Astrocyte of the spinal cord (primary cell): ENCODE data around the gene FDXR.

Experiments
- DNase-seq: peaks from one replicate; pipeline ENCODE4 v3.0.0; 2011; ENCODE audit warnings: low read depth, low spot score
- H3K4me3 ChIP-seq: 2 replicates; pipeline ENCODE4 v1.5.1; 2011; ENCODE audit warnings: low read depth, mild to moderate bottlenecking, low read length, moderate library complexity
- in situ Hi-C: cut with HindIII; loops from 2 replicates; pipeline ENCODE4 v1.10.0; 2017; ENCODE audit warnings: low sequenced_read_pairs
- TF ChIP-seq, protein P1 (sequence below): IDR thresholded peaks from 2 replicates; pipeline ENCODE4 v1.5.1; 2012; ENCODE audit warnings: low read depth, mild to moderate bottlenecking, low read length, inconsistent platforms

Gene FDXR

DNA sequence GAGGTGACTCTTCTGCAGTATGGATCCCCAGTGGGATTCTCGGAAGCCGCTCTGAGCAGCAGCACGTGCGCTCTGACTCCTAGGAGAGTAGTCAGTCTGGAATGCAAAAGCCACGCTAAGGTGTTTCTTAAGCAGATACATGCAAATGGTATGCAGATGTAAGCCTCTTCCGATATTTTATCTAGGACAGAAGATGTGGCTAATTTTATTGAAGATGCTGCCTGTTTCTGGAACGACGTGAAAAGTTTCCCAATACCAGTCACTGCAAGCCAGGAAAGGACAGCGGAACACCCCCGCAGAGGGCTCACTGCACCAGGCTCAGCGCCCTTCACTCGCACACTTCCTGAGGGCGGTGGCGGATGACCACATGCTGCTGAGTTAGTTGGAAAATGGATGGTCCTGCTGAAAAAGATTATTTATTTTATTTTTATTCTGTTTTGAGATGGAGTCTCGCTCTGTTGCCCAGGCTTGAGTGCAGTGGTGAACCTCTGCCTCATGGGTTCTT, 10.5 kb upstream of the FDXR start:
- TF ChIP-seq, protein P1, sequence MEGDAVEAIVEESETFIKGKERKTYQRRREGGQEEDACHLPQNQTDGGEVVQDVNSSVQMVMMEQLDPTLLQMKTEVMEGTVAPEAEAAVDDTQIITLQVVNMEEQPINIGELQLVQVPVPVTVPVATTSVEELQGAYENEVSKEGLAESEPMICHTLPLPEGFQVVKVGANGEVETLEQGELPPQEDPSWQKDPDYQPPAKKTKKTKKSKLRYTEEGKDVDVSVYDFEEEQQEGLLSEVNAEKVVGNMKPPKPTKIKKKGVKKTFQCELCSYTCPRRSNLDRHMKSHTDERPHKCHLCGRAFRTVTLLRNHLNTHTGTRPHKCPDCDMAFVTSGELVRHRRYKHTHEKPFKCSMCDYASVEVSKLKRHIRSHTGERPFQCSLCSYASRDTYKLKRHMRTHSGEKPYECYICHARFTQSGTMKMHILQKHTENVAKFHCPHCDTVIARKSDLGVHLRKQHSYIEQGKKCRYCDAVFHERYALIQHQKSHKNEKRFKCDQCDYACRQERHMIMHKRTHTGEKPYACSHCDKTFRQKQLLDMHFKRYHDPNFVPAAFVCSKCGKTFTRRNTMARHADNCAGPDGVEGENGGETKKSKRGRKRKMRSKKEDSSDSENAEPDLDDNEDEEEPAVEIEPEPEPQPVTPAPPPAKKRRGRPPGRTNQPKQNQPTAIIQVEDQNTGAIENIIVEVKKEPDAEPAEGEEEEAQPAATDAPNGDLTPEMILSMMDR, result no peak
- in situ Hi-C loops, result no loop called here
- DNase-seq, result no peak

DNA sequence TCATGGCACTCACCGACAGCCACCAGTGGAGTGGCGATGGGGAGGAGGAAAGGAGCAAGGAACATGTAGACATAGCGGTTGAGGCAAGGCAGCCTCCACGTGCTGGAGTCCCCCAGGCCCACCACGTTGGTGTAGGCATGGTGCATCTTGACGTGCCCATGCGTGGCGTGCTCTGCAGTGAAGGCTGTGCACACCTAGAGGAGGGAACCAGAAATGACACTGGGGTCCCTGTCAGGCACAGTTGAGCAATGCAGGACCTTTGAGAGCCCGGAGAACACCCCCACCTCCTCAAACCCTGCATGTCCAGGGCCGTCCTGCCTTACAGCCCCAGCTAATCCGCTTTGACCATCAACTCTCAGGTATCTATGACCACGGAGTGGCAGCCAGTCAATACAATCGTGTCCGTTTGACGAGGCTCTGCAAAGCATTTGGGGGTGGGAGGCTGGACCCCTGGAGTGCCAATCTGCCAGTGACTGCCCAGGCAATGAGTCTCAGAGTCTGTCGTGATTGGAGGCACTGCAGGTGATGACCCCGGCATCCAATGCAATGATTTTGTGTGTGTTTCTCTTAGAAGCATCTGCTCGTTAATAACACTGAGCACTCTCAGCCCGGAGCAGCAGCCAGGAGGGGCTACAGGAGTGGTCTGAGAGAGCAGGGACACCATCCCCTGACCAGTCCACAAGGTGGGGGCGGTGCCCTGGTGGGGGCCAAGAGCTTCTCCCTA, 9.9 kb upstream of the FDXR start:
- no peak for DNase-seq
- no peak overlapping the region for H3K4me3 ChIP-seq
- in situ Hi-C loops, result no loop called here
- TF ChIP-seq, protein P1, result no peak

More for the DNA sequence above, 10.5 kb upstream of the FDXR start:
- H3K4me3 ChIP-seq, result no peak overlapping the region

DNA sequence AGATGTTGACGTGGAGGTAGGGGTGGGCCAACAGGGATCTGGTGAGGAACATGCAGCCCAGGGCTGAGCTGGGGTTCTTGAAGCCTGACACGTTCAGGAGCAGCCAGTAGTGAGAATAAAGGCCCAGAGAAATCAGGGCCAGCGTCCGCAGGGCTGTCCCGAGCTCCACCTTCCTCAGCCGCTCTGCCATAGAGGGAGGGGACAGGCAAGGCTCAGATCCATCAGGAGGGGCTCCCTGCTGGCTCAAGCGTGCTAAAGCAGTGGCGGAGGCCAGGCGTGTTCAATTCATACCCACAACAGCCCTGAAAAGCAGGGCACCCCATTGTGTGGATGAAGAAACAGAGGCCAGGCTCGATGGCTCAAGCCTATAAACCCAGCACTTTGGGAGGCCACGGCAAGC, 8.3 kb upstream of the FDXR start:
- in situ Hi-C loops, result no loop called here
- TF ChIP-seq, protein P1, result no peak

DNA sequence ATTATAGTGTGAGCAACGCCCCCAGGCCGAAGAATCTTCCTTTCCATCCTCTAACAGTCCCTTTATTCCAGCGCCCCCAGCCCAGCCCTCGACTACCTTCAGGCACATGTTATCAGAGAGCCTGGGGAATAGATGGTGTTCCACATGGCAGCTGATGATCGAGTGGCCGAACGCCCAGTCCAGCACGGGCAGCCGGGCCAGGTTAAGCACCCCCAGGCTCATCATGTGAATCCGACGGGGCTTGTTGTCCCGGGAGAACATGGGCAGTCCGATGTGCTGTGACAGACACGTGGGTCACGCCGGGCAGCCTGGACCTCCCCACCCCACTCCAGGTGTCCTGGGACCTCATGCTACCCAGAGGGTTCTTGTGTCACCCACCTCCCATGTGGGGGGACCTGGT, 6.5 kb upstream of the FDXR start:
- in situ Hi-C loops, result no loop called here

More for the DNA sequence above, 8.3 kb upstream of the FDXR start:
- H3K4me3 ChIP-seq, result no peak overlapping the region
- DNase-seq, result no peak

DNA sequence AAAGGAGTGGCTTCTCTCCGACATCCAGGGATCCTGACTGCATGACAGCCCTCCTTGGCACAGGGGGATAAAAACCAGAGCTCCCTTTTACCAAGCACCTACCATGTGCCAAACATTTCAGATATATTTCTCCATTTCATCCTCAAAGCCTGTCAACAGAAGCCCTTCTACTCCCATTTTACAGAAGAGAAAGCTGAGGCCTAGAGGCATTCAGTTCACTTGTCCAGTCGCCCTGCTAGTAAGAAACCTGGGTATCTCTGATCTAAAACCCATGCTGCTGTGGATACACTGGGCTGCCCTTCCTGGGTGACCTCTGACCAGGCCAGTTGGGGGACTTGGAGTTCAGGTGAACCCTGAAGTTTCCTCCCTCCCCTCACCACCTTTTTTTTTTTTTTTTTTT, 5.9 kb upstream of the FDXR start:
- no peak overlapping the region for H3K4me3 ChIP-seq
- in situ Hi-C loops, result no loop called here
- TF ChIP-seq, protein P1, result no peak
- DNase-seq, result no peak

More for the DNA sequence above, 6.5 kb upstream of the FDXR start:
- no peak for DNase-seq
- H3K4me3 ChIP-seq, result no peak overlapping the region
- TF ChIP-seq, protein P1, result no peak

DNA sequence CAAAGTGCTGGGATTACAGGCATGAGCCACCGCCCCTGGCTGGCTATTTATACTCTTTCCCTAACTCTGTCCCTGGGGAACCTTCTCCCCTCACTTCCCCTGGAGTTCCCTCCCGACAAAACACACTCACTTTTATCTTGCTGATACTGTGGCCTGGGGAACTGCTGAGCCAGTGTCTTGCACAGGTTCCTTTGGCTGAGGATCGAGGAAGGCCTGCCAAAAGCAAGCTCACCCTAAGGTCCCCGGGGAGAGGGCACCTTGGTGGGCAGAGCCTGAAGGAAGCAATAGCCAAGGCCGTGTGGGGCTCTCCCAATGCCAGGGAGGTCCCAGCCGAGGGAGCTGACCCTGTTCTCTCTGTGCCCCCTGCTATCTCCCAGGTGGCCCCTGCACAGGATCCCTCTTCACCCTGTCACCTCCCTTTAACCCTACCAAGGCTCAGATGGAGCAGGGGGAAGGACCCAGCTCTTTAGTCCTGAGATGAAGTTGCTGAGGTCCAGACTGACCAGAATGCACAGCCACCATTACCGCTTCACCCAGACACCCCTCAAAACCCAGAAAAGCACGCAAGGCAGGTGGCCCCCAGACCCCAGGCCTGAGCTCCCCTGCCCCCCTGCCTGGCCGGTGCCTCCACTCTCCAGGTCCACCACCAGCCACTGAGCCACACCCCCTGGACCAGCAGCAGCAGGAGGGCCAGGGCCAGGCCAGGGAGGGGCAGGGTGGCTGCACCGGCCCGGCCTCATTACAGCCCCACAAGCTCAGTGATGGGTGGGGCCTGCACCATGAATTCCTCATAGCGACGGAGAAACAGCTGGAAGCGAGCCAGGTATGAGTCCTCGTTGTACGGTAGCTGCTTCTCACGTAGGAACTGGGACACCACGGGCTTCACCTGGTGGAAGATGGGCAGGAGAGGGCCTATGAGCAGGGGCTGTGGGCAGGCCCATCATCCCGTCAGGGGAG, 5.1 kb upstream of the FDXR start:
- TF ChIP-seq, protein P1, result no peak
- in situ Hi-C loops, result no loop called here
- no peak for DNase-seq
- H3K4me3 ChIP-seq, result no peak overlapping the region
